HepG2 (cell line): ENCODE measurements around the gene RUVBL2. TPM values are rescaled to one million over a fixed set of nuclear protein-coding genes. Genes with fewer than 3 reads are reported as not detected.
A peak's percentile ranks its signal among the peaks of the same experiment; 100 is the strongest.

Source experiments
- ARNT ChIP-seq: fragments of 450-650 bp; IDR thresholded peaks from 2 replicates; pipeline ENCODE4 v1.6.1; 2017
- ATAD3A ChIP-seq: sonication (generic); formaldehyde crosslinking; IDR thresholded peaks from 2 replicates; pipeline ENCODE4 v1.4.0; 2020; ENCODE audit warnings: missing genetic modification reagents
- CBX1 ChIP-seq: IDR thresholded peaks from one replicate; pipeline ENCODE4 v1.6.1; 2016; ENCODE audit warnings: antibody characterized with exemption, low read depth
- KDM4B ChIP-seq: sonication (generic); formaldehyde crosslinking; IDR thresholded peaks from 2 replicates; pipeline ENCODE4 v1.4.0; 2020; ENCODE audit warnings: missing genetic modification reagents
- KLF12 ChIP-seq: sonication (generic); formaldehyde crosslinking; IDR thresholded peaks from 2 replicates; pipeline ENCODE4 v1.4.0; 2020; ENCODE audit warnings: missing genetic modification reagents, borderline replicate concordance
- KLF15 ChIP-seq: sonication (generic); formaldehyde crosslinking; IDR thresholded peaks from 2 replicates; pipeline ENCODE4 v1.8.1; 2023; ENCODE audit warnings: borderline replicate concordance, mild to moderate bottlenecking, inconsistent platforms, missing genetic modification reagents, mixed read lengths
- KMT2A ChIP-seq: sonication (generic); formaldehyde crosslinking; IDR thresholded peaks from 2 replicates; pipeline ENCODE4 v1.4.0; 2020; ENCODE audit warnings: missing genetic modification reagents
- MZF1 ChIP-seq: sonication (generic); formaldehyde crosslinking; IDR thresholded peaks from 2 replicates; pipeline ENCODE4 v1.8.1; 2023; ENCODE audit warnings: mild to moderate bottlenecking, missing genetic modification reagents, borderline replicate concordance
- NBN ChIP-seq: fragments of 450-650 bp; conservative IDR thresholded peaks from 2 replicates; pipeline ENCODE4 v1.6.1; 2017
- ONECUT2 ChIP-seq: sonication (generic); formaldehyde crosslinking; IDR thresholded peaks from 2 replicates; pipeline ENCODE4 v1.4.0; 2020; ENCODE audit warnings: missing genetic modification reagents
- PRPF4 ChIP-seq: fragments of 200-400 bp; formaldehyde crosslinking; IDR thresholded peaks from 2 replicates; pipeline ENCODE4 v1.6.1; 2016; ENCODE audit warnings: low read length, low read depth; ENCODE audit not compliant: poor library complexity, severe bottlenecking
- SIX1 ChIP-seq: sonication (generic); formaldehyde crosslinking; IDR thresholded peaks from 2 replicates; pipeline ENCODE4 v1.4.0; 2020; ENCODE audit warnings: missing genetic modification reagents, borderline replicate concordance
- ZFAT ChIP-seq: sonication (generic); formaldehyde crosslinking; conservative IDR thresholded peaks from 2 replicates; pipeline ENCODE4 v1.8.1; 2023; ENCODE audit warnings: missing genetic modification reagents, inconsistent platforms
- ZNF256 ChIP-seq: sonication (generic); formaldehyde crosslinking; conservative IDR thresholded peaks from 2 replicates; pipeline ENCODE4 v1.4.0; 2020; ENCODE audit warnings: missing genetic modification reagents
- ZNF354B ChIP-seq: sonication (generic); formaldehyde crosslinking; IDR thresholded peaks from 2 replicates; pipeline ENCODE4 v1.8.0; 2022; ENCODE audit warnings: mild to moderate bottlenecking, missing genetic modification reagents
- ZNF7 ChIP-seq: IDR thresholded peaks from 2 replicates; pipeline ENCODE4 v1.6.1; 2016; ENCODE audit warnings: missing biosample characterization, missing genetic modification reagents
- ZNF724P ChIP-seq: sonication (generic); formaldehyde crosslinking; IDR thresholded peaks from 2 replicates; pipeline ENCODE4 v1.8.0; 2022; ENCODE audit warnings: missing genetic modification reagents, borderline replicate concordance
- ZNF781 ChIP-seq: sonication (generic); formaldehyde crosslinking; IDR thresholded peaks from 2 replicates; pipeline ENCODE4 v1.5.1; 2020; ENCODE audit warnings: borderline replicate concordance, mild to moderate bottlenecking, missing genetic modification reagents; ENCODE audit errors: not compliant biosample characterization
- polyA plus RNA-seq, 8 experiments: library from polyadenylated mRNA; depleted of rRNA in 3 of 8; stranded (reverse) in 7 of 8; unstranded in 1 of 8; fragments of >200 nt; fragmentation: Illumina TruSeq in 4 of 8; extraction: Trizol in 4 of 8; gene quantifications; 2 replicates each; pipeline versions ENCODE4 v1.2.1 to v1.2.3, GENCODE V29; 2011 to 2016; ENCODE audit warnings: low read depth in 4 of 8, missing spikeins in 1 of 8, mixed read lengths in 1 of 8; ENCODE audit not compliant: insufficient read depth in 1 of 8
- total RNA-seq, 5 experiments: library from RNA; depleted of rRNA; stranded (reverse); fragments of >200 nt; fragmentation: Illumina TruSeq; extraction: Trizol; gene quantifications; 2 replicates each; pipeline ENCODE4 v1.2.3, GENCODE V29; 2016; ENCODE audit warnings: low read depth in 1 of 5
- TF ChIP-seq, protein P1 (sequence below): sonication (generic); formaldehyde crosslinking; IDR thresholded peaks from 2 replicates; pipeline ENCODE4 v1.4.0; 2020; ENCODE audit warnings: mild to moderate bottlenecking, missing genetic modification reagents
- TF ChIP-seq, protein P2 (sequence below): IDR thresholded peaks from 2 replicates; pipeline ENCODE4 v1.6.1; 2016; ENCODE audit warnings: missing compliant biosample characterization, missing genetic modification reagents, borderline replicate concordance
- TF ChIP-seq, protein P3 (sequence below): sonication (generic); formaldehyde crosslinking; IDR thresholded peaks from 2 replicates; pipeline ENCODE4 v1.4.0; 2020; ENCODE audit warnings: missing genetic modification reagents, mild to moderate bottlenecking, borderline replicate concordance
- TF ChIP-seq, protein P4 (sequence below): sonication (generic); formaldehyde crosslinking; IDR thresholded peaks from 2 replicates; pipeline ENCODE4 v1.4.0; 2020; ENCODE audit warnings: missing genetic modification reagents, borderline replicate concordance

Gene RUVBL2
- total and polyA plus RNA-seq, 2 of the 13 experiments (the other 11 are each of a cell fraction or from before 2014, with no cell fraction given) = 120 to 122 TPM

DNA sequence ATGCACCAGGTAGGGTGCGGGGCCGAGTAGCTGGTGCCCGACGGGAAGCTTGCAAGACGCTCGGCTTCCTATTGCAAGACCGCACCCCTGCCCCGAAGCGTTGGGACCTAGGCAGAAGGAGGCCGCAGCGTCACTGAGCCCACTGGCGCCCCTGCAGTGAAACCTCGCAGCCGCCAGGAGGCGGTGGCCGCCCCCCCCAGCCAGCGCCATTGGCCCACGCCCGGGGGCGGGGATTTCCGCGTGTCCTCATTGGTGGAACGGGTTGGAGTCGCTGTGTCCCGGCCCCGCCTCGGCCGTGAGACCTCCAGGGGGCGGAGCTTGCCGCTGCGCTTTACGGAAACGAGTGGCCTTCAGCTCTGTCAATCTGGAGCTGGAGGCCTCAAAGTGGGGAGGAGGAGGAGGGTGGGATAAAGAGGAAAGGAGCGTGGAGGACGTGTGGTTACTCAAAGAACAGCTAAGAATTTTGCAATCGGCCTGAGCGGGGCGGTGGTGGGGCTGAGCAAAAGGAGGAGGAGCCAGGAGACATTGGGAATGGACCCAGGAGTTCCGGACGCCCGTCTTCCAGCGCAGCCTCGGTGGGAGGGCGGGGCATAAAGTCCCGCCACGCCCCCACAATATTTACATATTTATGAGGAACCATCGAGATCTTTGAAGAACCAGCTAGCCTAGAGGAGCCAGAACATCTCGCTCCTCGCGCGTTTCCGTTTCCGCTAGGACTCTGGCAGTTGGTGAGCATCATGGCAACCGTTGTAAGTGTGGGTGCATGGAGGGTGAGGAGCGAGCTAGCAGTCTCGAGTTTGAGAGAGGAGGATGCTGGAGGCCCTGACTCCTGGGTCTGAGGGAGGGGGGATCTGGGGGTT lies at the start of gene RUVBL2, which contains the start of gene GYS1 (continued):
- TF ChIP-seq, protein P1, sequence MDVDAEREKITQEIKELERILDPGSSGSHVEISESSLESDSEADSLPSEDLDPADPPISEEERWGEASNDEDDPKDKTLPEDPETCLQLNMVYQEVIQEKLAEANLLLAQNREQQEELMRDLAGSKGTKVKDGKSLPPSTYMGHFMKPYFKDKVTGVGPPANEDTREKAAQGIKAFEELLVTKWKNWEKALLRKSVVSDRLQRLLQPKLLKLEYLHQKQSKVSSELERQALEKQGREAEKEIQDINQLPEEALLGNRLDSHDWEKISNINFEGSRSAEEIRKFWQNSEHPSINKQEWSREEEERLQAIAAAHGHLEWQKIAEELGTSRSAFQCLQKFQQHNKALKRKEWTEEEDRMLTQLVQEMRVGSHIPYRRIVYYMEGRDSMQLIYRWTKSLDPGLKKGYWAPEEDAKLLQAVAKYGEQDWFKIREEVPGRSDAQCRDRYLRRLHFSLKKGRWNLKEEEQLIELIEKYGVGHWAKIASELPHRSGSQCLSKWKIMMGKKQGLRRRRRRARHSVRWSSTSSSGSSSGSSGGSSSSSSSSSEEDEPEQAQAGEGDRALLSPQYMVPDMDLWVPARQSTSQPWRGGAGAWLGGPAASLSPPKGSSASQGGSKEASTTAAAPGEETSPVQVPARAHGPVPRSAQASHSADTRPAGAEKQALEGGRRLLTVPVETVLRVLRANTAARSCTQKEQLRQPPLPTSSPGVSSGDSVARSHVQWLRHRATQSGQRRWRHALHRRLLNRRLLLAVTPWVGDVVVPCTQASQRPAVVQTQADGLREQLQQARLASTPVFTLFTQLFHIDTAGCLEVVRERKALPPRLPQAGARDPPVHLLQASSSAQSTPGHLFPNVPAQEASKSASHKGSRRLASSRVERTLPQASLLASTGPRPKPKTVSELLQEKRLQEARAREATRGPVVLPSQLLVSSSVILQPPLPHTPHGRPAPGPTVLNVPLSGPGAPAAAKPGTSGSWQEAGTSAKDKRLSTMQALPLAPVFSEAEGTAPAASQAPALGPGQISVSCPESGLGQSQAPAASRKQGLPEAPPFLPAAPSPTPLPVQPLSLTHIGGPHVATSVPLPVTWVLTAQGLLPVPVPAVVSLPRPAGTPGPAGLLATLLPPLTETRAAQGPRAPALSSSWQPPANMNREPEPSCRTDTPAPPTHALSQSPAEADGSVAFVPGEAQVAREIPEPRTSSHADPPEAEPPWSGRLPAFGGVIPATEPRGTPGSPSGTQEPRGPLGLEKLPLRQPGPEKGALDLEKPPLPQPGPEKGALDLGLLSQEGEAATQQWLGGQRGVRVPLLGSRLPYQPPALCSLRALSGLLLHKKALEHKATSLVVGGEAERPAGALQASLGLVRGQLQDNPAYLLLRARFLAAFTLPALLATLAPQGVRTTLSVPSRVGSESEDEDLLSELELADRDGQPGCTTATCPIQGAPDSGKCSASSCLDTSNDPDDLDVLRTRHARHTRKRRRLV (CRISPR knock-in tag) = peak; percentile 87; the same call in 1 of the 2 replicates
- TF ChIP-seq CBX1 = peak; percentile 81
- peak; percentile 38 for TF ChIP-seq ZNF781 (CRISPR knock-in tag)
- TF ChIP-seq ATAD3A (CRISPR knock-in tag) = no peak
- no peak for TF ChIP-seq PRPF4
- no peak for TF ChIP-seq SIX1 (CRISPR knock-in tag)
- TF ChIP-seq, protein P2, sequence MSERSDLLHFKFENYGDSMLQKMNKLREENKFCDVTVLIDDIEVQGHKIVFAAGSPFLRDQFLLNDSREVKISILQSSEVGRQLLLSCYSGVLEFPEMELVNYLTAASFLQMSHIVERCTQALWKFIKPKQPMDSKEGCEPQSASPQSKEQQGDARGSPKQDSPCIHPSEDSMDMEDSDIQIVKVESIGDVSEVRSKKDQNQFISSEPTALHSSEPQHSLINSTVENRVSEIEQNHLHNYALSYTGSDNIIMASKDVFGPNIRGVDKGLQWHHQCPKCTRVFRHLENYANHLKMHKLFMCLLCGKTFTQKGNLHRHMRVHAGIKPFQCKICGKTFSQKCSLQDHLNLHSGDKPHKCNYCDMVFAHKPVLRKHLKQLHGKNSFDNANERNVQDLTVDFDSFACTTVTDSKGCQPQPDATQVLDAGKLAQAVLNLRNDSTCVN = no peak; the same call in 1 of the 2 replicates
- no peak for TF ChIP-seq MZF1
- no peak for TF ChIP-seq ZFAT (CRISPR knock-in tag)
- no peak for TF ChIP-seq ZNF724P (CRISPR knock-in tag)
- TF ChIP-seq, protein P3, sequence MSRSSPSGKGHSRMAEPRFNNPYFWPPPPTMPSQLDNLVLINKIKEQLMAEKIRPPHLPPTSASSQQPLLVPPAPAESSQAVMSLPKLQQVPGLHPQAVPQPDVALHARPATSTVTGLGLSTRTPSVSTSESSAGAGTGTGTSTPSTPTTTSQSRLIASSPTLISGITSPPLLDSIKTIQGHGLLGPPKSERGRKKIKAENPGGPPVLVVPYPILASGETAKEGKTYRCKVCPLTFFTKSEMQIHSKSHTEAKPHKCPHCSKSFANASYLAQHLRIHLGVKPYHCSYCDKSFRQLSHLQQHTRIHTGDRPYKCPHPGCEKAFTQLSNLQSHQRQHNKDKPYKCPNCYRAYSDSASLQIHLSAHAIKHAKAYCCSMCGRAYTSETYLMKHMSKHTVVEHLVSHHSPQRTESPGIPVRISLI (CRISPR knock-in tag) = no peak
- no peak for TF ChIP-seq ARNT
- no peak for TF ChIP-seq ONECUT2
- TF ChIP-seq ZNF256 = no peak
- no peak for TF ChIP-seq ZNF354B
- TF ChIP-seq NBN = no peak
- TF ChIP-seq ZNF7 (CRISPR knock-in tag) = no peak
- TF ChIP-seq, protein P4, sequence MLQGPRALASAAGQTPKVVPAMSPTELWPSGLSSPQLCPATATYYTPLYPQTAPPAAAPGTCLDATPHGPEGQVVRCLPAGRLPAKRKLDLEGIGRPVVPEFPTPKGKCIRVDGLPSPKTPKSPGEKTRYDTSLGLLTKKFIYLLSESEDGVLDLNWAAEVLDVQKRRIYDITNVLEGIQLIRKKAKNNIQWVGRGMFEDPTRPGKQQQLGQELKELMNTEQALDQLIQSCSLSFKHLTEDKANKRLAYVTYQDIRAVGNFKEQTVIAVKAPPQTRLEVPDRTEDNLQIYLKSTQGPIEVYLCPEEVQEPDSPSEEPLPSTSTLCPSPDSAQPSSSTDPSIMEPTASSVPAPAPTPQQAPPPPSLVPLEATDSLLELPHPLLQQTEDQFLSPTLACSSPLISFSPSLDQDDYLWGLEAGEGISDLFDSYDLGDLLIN (CRISPR knock-in tag) = 0 out of 2 replicates have a peak, but pooled peaks have one; percentile 15
- TF ChIP-seq KDM4B = 0 out of 2 replicates have a peak, but pooled peaks have one; percentile 17
- TF ChIP-seq KLF15 (CRISPR knock-in tag) = peak; percentile 96; the same call in 1 of the 2 replicates
- no peak for TF ChIP-seq KLF12 (CRISPR knock-in tag)
- TF ChIP-seq KMT2A (CRISPR knock-in tag) = no peak
